ENCODE measurements around the gene TUFT1. TPM values are rescaled to one million over a fixed set of nuclear protein-coding genes. Genes with fewer than 3 reads are reported as not detected.

Gene TUFT1
- total and polyA plus RNA-seq, 12 donors, result 5.5 to 18.5 (median 9.1) TPM

- 71 to 100% (median 90%) methylated on average over 1 of the region's 1 CpG for WGBS, 4 donors
- Histone ChIP-seq H3K9me3 (replicated peaks in 1 of 3) (no peaks in the 10 kb centered on the region), H3K36me3 (replicated peaks in 1 of 2) (no peaks in the 10 kb centered on the region), H3K27ac (no peak overlapping the region), H3K4me3 (no peak overlapping the region), H3K4me1 (replicated peaks in 1 of 2) (peaks cover 0 to 6% of the 10 kb centered on the region in 2 donors), H3K27me3 (no peaks in the 10 kb centered on the region)
- no peak for DNase-seq
- intact Hi-C loops (cut with DNase I), result no loop called here
- TF ChIP-seq POLR2A (IDR thresholded peaks at IDR 0.05), result no peak
- TF ChIP-seq CTCF (IDR thresholded peaks at IDR 0.05), result no peak
These were observed 22.6 kb downstream of the TUFT1 start for GRCh38 chr1:151562661-151563060.

- no peaks in the 10 kb centered on the region for H3K36me3 ChIP-seq (replicated peaks in 1 of 2)
- TF ChIP-seq CTCF (IDR thresholded peaks at IDR 0.05), result no peak
- no peak for TF ChIP-seq POLR2A (IDR thresholded peaks at IDR 0.05)
- intact Hi-C loops (cut with DNase I), result no loop called here
- no peak overlapping the region for H3K27ac ChIP-seq
- DNase-seq, result no peak
- 48 to 77% (median 50%) methylated on average over 2 of the region's 2 CpGs for WGBS, 4 donors
- H3K9me3 ChIP-seq (replicated peaks in 1 of 3), result no peaks in the 10 kb centered on the region
- H3K27me3 ChIP-seq, result no peaks in the 10 kb centered on the region
- no peak overlapping the region for H3K4me3 ChIP-seq
- H3K4me1 ChIP-seq (replicated peaks in 1 of 2), result peaks cover 0 to 13% of the 10 kb centered on the region in 2 donors
These were observed 23.3 kb downstream of the TUFT1 start for GRCh38 chr1:151563376-151563775.

- no peak overlapping the region for H3K4me3 ChIP-seq
- peak in 1 of 7 donors; percentile 7 for DNase-seq
- intact Hi-C loops (cut with DNase I), result no loop called here
- 25 to 34% (median 28%) methylated on average over 5 of the region's 5 CpGs for WGBS, 4 donors
- H3K36me3 ChIP-seq (replicated peaks in 1 of 2), result no peaks in the 10 kb centered on the region
- TF ChIP-seq POLR2A (IDR thresholded peaks at IDR 0.05), result no peak
- no peak for TF ChIP-seq CTCF (IDR thresholded peaks at IDR 0.05)
- no peaks in the 10 kb centered on the region for H3K9me3 ChIP-seq (replicated peaks in 1 of 3)
- peak overlapping the region in 3 of 5 donors; percentile 8 to 53 (median 8) for H3K27ac ChIP-seq
- peaks cover 7 to 25% of the 10 kb centered on the region in 2 donors for H3K4me1 ChIP-seq (replicated peaks in 1 of 2)
- no peaks in the 10 kb centered on the region for H3K27me3 ChIP-seq
These were observed 25.5 kb downstream of the TUFT1 start for GRCh38 chr1:151565502-151566189.

- no peak for DNase-seq
These were observed 28.5 kb downstream of the TUFT1 start for GRCh38 chr1:151568626-151569088.

More at GRCh38 chr1:151568626-151569088, 28.5 kb downstream of the TUFT1 start:
- no peaks in the 10 kb centered on the region for H3K27me3 ChIP-seq
- H3K4me3 ChIP-seq, result no peak overlapping the region
- H3K36me3 ChIP-seq (replicated peaks in 1 of 2), result peaks cover 0 to 1% of the 10 kb centered on the region in 2 donors
- no peaks in the 10 kb centered on the region for H3K9me3 ChIP-seq (replicated peaks in 1 of 3)
- intact Hi-C loops (cut with DNase I), result no loop called here
- 70 to 75% (median 75%) methylated on average over 3 of the region's 3 CpGs for WGBS, 4 donors
- peaks cover 7 to 25% of the 10 kb centered on the region in 2 donors for H3K4me1 ChIP-seq (replicated peaks in 1 of 2)
- H3K27ac ChIP-seq, result no peak overlapping the region
- TF ChIP-seq CTCF (IDR thresholded peaks at IDR 0.05) (no peak), POLR2A (IDR thresholded peaks at IDR 0.05) (no peak)
